ENCODE results near the gene PSMA2.

Gene PSMA2

DNA sequence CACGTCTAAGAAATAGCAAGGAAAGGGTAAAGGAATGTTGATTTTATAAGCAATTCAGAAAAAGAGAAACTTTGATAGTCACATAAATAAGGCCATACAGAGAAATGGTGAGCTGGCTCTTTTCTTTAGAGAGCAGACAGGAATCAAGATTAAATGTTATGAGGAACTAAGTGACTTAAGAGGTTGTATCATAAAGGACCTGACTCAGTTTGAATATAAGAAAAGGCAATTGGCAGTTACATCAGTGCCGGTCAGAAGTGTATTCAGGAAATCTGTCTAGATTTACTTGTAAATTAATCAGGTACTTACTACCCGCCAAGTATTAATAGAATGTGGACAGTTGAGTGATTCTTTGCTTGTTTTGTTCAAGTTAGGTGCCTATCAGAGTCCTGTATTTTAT, 2.3 kb upstream of the PSMA2 start:
- Histone ChIP-seq H2AFZ (ENCODE audit: low read depth, low read length) (no peak overlapping the region), H3K9ac (ENCODE audit: low read depth, low read length) (no peak overlapping the region), H3K9me3 (ENCODE audit: insufficient read depth, low read length, severe bottlenecking) (no peaks in the 10 kb centered on the region), H3K4me2 (ENCODE audit: insufficient read depth, low read length) (peak overlapping the region; percentile 91; the same call in 1 of the 2 replicates), H3K4me1 (ENCODE audit: insufficient read depth, low read length) (peaks cover 36% of the 10 kb centered on the region), H4K20me1 (ENCODE audit: insufficient read depth, low read length) (peaks cover 22% of the 10 kb centered on the region), H3K27me3 (ENCODE audit: insufficient read depth, low read length, poor library complexity) (no peaks in the 10 kb centered on the region), H3K27ac (ENCODE audit: low read length) (no peak overlapping the region), H3K4me3 (ENCODE audit: low read depth in 1 of 2, low read length in 2 of 2) (no peak overlapping the region), H3K36me3 (ENCODE audit: insufficient read depth, low read length) (peaks cover 52% of the 10 kb centered on the region), H3K79me2 (ENCODE audit: insufficient read depth, low read length) (peaks cover 63% of the 10 kb centered on the region)
- no peak for DNase-seq
- TF ChIP-seq CTCF (IDR thresholded peaks at IDR 0.05; ENCODE audit: borderline replicate concordance, extremely low read depth, low read length, poor library complexity, severe bottlenecking) = no peak
- no peak for TF ChIP-seq EZH2 (IDR thresholded peaks at IDR 0.05; ENCODE audit: borderline replicate concordance, low read depth, low read length, severe bottlenecking)
- ATAC-seq (ENCODE audit: insufficient read depth, low read depth) = no peak

DNA sequence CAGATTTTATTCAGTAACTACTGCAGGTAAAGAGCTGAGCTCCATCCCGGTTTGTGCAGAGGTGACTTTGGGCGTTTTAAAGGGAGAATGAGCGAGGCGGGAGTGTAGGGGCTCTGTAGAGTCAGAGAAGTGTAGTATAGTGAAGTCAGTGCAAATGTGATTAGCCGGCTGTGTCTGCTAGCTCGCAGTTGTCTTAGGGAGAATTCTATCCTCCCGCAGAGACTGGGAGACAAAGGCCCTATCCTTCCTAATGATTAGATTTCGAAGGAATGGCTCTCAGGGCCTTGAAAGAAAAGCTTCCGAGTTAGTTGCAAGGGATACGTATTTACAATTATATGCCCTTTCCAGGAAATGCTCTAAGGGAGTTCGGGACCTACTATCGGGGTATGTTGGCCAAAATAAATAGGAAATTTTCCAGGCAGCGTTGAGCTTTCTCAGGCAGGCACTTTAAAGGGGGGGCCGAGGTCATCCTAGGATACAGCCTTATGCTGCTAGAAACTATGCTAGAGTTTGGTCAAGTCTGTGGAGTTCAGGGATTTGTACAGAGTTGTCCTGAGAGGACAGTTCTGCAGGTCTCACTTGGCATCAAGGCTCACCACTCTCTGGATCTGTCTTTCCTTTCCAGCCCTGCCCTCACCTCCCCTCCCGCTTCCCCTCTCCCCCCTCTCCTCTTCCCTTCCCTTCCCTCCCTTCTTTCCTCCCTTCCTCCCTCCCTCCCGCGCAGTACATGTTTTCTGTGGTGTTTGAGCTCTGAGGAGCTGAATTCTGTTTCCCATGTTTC, 1.0 kb upstream of the PSMA2 start:
- peaks cover 45% of the 10 kb centered on the region for H3K36me3 ChIP-seq (ENCODE audit: insufficient read depth, low read length)
- no peaks in the 10 kb centered on the region for H3K9me3 ChIP-seq (ENCODE audit: insufficient read depth, low read length, severe bottlenecking)
- DNase-seq (peak; percentile 24), ATAC-seq (ENCODE audit: insufficient read depth, low read depth) (peak; percentile 27; the same call in 1 of the 3 replicates)
- TF ChIP-seq EZH2 (IDR thresholded peaks at IDR 0.05; ENCODE audit: borderline replicate concordance, low read depth, low read length, severe bottlenecking) (no peak), CTCF (IDR thresholded peaks at IDR 0.05; ENCODE audit: borderline replicate concordance, extremely low read depth, low read length, poor library complexity, severe bottlenecking) (no peak)
- peak overlapping the region; percentile 94 for H2AFZ ChIP-seq (ENCODE audit: low read depth, low read length)
- H3K4me3 ChIP-seq (ENCODE audit: low read depth in 1 of 2, low read length in 2 of 2) = peak overlapping the region; percentile 79 to 93
- H3K27me3 ChIP-seq (ENCODE audit: insufficient read depth, low read length, poor library complexity) = no peaks in the 10 kb centered on the region
- peaks cover 35% of the 10 kb centered on the region for H4K20me1 ChIP-seq (ENCODE audit: insufficient read depth, low read length)
- H3K27ac ChIP-seq (ENCODE audit: low read length) = peak overlapping the region; percentile 75
- H3K4me1 ChIP-seq (ENCODE audit: insufficient read depth, low read length) = peaks cover 49% of the 10 kb centered on the region
- H3K79me2 ChIP-seq (ENCODE audit: insufficient read depth, low read length) = peaks cover 76% of the 10 kb centered on the region
- H3K4me2 ChIP-seq (ENCODE audit: insufficient read depth, low read length) = peak overlapping the region; percentile 91
- H3K9ac ChIP-seq (ENCODE audit: low read depth, low read length) = peak overlapping the region; percentile 94

GRCh38 chr7:42931447-42931833, 534 bp downstream of the PSMA2 start:
- no peaks in the 10 kb centered on the region for H3K27me3 ChIP-seq (ENCODE audit: insufficient read depth, low read length, poor library complexity)
- peaks cover 92% of the 10 kb centered on the region for H3K79me2 ChIP-seq (ENCODE audit: insufficient read depth, low read length)
- peaks cover 46% of the 10 kb centered on the region for H3K36me3 ChIP-seq (ENCODE audit: insufficient read depth, low read length)
- peak overlapping the region; percentile 79 to 93 for H3K4me3 ChIP-seq (ENCODE audit: low read depth in 1 of 2, low read length in 2 of 2)
- H3K4me1 ChIP-seq (ENCODE audit: insufficient read depth, low read length) = peaks cover 52% of the 10 kb centered on the region
- peaks cover 42% of the 10 kb centered on the region for H4K20me1 ChIP-seq (ENCODE audit: insufficient read depth, low read length)
- H3K9ac ChIP-seq (ENCODE audit: low read depth, low read length) = peak overlapping the region; percentile 94
- H3K4me2 ChIP-seq (ENCODE audit: insufficient read depth, low read length) = peak overlapping the region; percentile 87
- peak overlapping the region; percentile 96 for H3K27ac ChIP-seq (ENCODE audit: low read length)
- no peaks in the 10 kb centered on the region for H3K9me3 ChIP-seq (ENCODE audit: insufficient read depth, low read length, severe bottlenecking)
- ATAC-seq (ENCODE audit: insufficient read depth, low read depth) (no peak), DNase-seq (peak; percentile 30)
- H2AFZ ChIP-seq (ENCODE audit: low read depth, low read length) = peak overlapping the region; percentile 95
- TF ChIP-seq CTCF (IDR thresholded peaks at IDR 0.05; ENCODE audit: borderline replicate concordance, extremely low read depth, low read length, poor library complexity, severe bottlenecking) (no peak), EZH2 (IDR thresholded peaks at IDR 0.05; ENCODE audit: borderline replicate concordance, low read depth, low read length, severe bottlenecking) (no peak)
